ENCODE results near the gene SALL3. TPM values are rescaled to one million over a fixed set of nuclear protein-coding genes. Genes with fewer than 3 reads are reported as not detected.
"Not testable (repeated sequence)": the region's sequence is repeated elsewhere in the genome, so short reads cannot be mapped to it uniquely, and the experiment has no call there.

SALL3 gene
- total RNA-seq = 0.17 and 0.94 TPM in 2 replicates

GRCh38 chr18:78979730-78980278, at the start of gene SALL3:
Gene SALL3, plus strand, starts transcription at chr18:78979818. Its CDS starts 457 bp downstream, at chr18:78980275.
- no peak for DNase-seq (ENCODE audit: low read depth)

GRCh38 chr18:78932281-78932680, 47.3 kb upstream of the SALL3 start:
- no peak for DNase-seq (ENCODE audit: low read depth)

GRCh38 chr18:78934003-78934402, 45.6 kb upstream of the SALL3 start:
- no peak for DNase-seq (ENCODE audit: low read depth)

- no peak for DNase-seq (ENCODE audit: low read depth)
Measured at GRCh38 chr18:78934551-78935225, 44.9 kb upstream of the SALL3 start.

- DNase-seq (ENCODE audit: low read depth) = no peak
Measured at GRCh38 chr18:78935406-78935805, 44.2 kb upstream of the SALL3 start.

- DNase-seq (ENCODE audit: low read depth) = no peak
Measured at GRCh38 chr18:78936251-78937005, 43.2 kb upstream of the SALL3 start.

GRCh38 chr18:78937166-78937565, 42.5 kb upstream of the SALL3 start:
- no peak for DNase-seq (ENCODE audit: low read depth)

- no peak for DNase-seq (ENCODE audit: low read depth)
Measured at GRCh38 chr18:78939105-78939504, 40.5 kb upstream of the SALL3 start.

GRCh38 chr18:78939734-78940494, 39.7 kb upstream of the SALL3 start:
- DNase-seq (ENCODE audit: low read depth) = no peak

- DNase-seq (ENCODE audit: low read depth) = not testable (repeated sequence)
Measured at GRCh38 chr18:78942236-78942635, 37.4 kb upstream of the SALL3 start.

GRCh38 chr18:78945628-78946027, 34.0 kb upstream of the SALL3 start:
- DNase-seq (ENCODE audit: low read depth) = no peak

- DNase-seq (ENCODE audit: low read depth) = no peak
Measured at GRCh38 chr18:78947291-78947690, 32.3 kb upstream of the SALL3 start.

GRCh38 chr18:78948221-78948620, 31.4 kb upstream of the SALL3 start:
- no peak for DNase-seq (ENCODE audit: low read depth)

- no peak for DNase-seq (ENCODE audit: low read depth)
Measured at GRCh38 chr18:78948707-78949106, 30.9 kb upstream of the SALL3 start.

GRCh38 chr18:78949216-78949615, 30.4 kb upstream of the SALL3 start:
- no peak for DNase-seq (ENCODE audit: low read depth)

- DNase-seq (ENCODE audit: low read depth) = no peak
Measured at GRCh38 chr18:78950386-78950785, 29.2 kb upstream of the SALL3 start.

- DNase-seq (ENCODE audit: low read depth) = no peak
Measured at GRCh38 chr18:78953566-78953965, 26.1 kb upstream of the SALL3 start.

GRCh38 chr18:78955051-78955450, 24.6 kb upstream of the SALL3 start:
- DNase-seq (ENCODE audit: low read depth) = no peak

- no peak for DNase-seq (ENCODE audit: low read depth)
Measured at GRCh38 chr18:78957140-78957539, 22.5 kb upstream of the SALL3 start.

GRCh38 chr18:78960709-78961108, 18.9 kb upstream of the SALL3 start:
- no peak for DNase-seq (ENCODE audit: low read depth)

- no peak for DNase-seq (ENCODE audit: low read depth)
Measured at GRCh38 chr18:78962098-78962497, 17.5 kb upstream of the SALL3 start.

- DNase-seq (ENCODE audit: low read depth) = not testable (repeated sequence)
Measured at GRCh38 chr18:78964727-78965126, 14.9 kb upstream of the SALL3 start.

Data from renal cortical epithelial cell (primary cell).